HG02884 (cell line): ENCODE measurements around the gene C1orf185.
"Not testable (repeated sequence)": the region's sequence is repeated elsewhere in the genome, so short reads cannot be mapped to it uniquely, and the experiment has no call there.

Source experiments
- ATAC-seq: cut with Tn5 transposase; IDR thresholded peaks from one replicate; pipeline ENCODE4 v1.9.1; 2021; ENCODE audit warnings: mild to moderate bottlenecking, moderate library complexity; ENCODE audit not compliant: unreplicated experiment

C1orf185 gene

DNA sequence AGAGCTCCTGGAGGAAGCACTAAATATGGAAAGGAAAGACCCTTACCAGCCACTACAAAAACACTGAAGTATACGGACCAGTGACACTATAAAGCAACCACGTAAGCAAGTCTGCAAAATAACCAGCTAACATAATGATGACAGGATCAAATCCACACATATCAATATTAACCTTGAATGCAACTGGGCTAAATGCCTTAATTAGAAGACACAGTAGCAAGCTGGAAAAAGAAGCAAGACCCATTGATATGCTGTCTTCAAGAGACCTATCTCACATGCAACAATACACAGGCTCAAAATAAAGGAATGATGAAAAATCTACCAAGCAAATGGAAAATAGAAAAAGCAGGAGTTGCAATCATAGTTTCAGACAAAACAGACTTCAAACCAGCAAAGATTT lies 31.0 kb downstream of the C1orf185 start:
- ATAC-seq = no peak

DNA sequence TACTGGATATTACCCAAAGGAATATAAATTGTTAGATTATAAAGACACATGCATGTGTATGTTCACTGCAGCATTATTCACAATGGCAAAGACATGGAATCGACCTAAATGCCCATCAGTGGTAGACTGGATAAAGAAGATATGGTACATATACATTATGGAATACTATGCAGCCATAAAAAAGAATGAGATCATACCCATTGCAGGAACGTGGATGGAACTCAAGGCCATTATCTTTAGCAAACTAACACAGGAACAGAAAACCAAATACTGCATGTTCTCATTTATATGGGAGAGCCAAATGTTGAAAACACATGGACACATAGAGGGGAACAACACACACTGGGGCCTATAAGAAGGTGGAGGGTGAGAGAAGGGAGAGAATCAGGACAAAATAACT lies 35.7 kb downstream of the C1orf185 start:
- ATAC-seq = not testable (repeated sequence)

DNA sequence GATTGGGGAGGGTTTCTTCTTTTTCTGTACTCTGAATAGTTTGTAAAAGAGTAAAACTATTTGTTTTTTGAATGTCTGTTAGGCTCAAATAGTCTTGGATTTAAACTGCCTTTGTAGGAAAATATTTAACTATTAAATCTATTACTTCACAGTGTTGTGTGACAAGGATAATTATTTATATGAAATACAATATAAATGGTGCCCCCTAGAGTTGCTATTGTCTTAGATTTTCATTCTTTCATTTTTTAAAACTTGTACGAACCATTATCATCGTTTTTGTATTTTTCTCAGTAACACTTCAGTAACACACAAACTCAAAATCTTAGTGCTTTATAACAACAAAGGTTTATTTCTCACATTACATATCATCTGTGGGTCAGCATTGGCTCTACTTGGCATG lies 37.4 kb downstream of the C1orf185 start:
- no peak for ATAC-seq

DNA sequence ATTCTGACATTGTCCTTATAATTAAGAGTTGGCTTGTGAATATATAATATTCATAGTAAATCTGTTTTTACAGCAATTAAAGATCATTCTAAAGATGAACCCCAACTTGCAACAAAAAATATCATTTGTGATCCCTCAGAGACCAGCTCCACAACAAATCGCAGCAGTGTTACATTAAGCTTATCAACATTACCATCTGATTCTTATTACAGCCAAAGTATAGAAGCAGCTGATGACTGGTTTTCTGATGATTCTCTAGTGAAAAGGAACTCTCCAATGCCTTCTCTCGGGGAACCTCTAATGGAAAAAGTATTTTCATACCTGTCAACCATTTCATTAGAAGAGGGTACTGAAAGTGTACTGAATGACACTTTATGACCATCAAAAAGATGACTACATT lies 45.4 kb downstream of the C1orf185 start:
- no peak for ATAC-seq

DNA sequence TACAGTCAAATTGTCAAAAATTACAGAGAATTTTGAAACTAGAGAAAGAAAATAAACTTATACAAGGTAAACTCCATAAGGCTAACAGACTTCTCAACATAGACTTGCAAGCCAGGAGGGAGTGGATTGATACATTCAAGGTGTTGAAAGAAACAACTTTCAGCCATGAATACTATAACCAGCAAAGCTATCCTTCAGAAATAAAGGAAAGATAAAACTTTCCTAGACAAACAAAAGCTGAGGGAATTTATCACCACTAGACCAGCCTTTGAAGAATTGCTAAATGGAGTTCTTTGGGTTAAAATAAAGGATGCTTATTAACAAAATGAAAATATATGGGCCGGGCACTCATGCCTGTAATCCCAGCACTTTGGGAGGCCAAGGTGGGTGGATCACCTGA lies 52.7 kb downstream of the C1orf185 start:
- no peak for ATAC-seq

DNA sequence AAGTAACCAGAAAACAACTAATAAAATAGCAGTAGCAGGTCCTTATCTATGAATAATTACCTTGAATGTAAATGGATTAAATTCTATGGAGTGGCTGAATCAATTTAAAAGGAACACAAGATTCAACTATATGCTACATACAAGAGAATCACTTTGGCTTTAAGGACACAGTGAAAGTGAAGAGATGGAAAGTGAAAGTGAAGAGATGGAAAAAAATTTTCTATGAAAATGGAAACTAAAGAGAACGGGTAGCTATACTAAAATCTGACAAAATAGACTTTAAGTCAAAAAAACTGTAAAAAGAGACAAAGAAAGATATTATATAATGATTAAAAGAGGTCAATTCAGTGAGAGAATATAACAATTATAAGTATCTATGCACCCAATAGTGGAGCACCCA lies 54.7 kb downstream of the C1orf185 start:
- ATAC-seq = no peak

DNA sequence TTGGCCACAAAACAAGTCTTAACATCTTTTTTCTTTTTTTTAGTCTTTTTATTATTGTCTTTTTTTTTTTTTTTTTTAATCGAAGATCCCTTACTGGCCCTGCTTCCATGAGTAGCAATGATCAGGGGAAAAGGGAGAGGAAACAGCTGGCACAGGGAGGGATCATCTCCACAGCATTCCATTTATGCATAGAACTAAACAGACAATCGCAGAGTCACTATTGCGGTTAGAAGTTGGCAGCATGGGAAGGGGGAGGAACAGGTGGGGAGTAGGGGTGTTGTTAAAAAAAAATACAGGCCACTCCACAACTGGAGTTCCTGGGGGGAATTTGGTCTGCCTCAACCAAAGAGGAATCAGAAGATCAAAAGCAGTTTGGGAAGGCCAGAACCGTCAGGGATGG lies 55.4 kb downstream of the C1orf185 start:
- ATAC-seq = no peak

DNA sequence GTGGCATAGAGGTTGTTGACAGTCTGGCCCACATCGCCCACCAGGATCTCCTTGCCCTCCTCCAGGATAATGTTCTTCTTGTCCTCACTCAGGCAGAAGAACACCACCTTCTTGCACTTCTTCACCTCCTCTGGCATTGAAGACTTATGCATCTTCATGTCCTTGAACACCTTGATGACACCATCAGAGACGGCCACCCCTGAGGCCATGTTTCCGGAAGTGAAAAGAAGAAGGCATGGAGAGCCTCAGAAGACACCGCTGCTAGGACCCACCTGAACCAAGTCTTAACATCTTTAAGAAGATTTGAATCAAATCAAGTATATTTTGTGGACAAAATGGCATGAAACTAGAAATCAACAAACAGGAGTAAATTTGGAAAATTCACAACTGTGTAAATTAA lies 56.2 kb downstream of the C1orf185 start:
- no peak for ATAC-seq

DNA sequence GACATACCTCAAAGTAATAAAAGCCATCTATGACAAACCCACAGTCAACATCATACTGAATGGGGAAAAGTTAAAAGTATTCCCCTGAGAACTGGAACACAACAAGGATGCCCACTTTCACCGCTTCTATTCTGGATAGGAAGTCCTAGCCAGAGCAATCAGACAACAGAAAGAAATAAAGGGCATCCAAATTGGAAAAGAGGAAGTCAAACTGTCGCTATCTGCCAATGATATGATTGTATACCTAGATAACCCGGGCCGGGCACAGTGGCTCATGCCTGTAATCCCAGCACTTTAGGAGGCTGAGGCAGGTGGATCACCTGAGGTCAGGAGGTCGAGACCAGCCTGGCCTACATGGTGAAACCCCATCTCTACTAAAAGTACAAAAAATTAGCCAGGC lies 60.5 kb downstream of the C1orf185 start:
- ATAC-seq = not testable (repeated sequence)

DNA sequence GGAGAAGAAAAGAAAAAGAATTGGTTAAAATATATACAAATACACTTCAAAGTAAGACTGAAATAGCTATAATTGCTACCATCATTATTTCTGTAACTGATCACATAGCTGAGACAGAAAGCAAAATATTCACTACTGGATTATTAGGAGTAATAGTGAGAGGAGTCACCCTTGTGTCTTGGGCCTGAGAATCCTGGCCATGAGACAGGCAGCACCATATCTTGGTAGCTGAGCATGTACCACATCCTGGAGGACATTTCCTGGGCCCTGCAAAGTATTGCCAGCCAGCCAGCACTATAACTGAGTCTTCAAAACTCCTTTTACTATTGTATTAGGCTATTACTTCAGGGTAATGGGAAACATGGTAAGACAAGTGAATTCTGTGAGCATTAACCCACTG lies 63.5 kb downstream of the C1orf185 start:
- ATAC-seq = no peak

DNA sequence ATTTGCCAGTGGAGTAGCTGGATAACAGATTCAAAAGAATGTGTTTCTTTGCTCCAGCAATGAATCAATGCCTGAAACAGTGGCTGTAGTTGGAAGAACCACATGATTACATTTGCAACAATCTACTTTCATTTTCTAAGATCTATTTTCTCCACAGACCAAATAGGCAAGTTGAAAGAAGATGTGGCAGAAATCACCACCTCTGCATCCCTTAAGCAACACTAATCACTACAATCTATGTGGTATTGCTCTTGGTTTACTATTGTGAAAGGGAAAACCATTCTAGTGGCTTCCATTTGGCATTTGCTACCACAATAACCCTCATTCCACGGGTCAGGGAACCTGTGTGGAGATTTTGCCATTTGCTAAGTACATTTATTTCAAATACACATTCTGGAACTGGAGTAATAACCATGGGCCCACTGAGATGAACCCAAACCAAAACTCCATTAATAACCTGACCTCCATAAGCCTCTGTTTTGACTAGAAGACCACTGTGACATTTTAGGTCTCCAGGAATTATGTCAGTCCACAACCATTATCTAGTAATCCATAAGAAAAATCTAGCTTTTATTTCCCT lies 66.3 kb downstream of the C1orf185 start:
- no peak for ATAC-seq

DNA sequence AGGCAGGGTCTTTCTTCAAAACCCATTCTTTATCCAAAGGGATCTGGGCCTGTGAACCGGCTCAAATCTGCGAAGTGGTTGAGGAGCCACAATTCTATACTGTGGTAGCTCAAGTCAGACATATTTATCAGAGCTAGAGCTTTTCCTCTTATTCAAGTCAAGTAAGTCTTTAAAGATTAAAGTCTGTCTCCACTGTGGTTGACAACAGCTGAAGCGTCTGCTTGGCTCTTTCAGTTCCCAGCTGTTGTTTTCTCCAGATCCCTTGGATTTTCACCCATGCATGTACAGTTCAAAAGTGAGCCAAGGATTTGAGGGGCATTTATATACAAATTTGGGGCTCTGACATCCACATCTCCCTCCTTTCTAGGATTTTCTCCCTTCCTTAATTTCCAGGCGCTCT lies 66.9 kb downstream of the C1orf185 start:
- no peak for ATAC-seq

DNA sequence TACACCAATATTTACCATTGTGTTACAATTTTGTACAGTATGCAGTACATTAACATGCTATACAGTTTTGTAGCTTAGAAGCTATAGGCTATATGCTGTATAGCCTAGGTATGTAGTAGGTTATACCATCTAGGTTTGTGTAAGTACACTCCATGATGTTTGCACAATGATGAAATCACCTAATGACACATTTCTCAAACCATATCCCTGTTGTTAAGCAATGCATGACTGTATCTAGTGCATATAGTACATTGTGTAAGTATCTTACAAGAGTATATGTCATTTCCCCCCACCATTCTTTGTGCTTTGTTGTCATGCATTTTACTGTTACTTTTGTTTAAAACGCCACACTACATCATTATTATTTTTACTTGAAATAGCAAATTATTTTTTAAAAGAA lies 68.3 kb downstream of the C1orf185 start:
- no peak for ATAC-seq

DNA sequence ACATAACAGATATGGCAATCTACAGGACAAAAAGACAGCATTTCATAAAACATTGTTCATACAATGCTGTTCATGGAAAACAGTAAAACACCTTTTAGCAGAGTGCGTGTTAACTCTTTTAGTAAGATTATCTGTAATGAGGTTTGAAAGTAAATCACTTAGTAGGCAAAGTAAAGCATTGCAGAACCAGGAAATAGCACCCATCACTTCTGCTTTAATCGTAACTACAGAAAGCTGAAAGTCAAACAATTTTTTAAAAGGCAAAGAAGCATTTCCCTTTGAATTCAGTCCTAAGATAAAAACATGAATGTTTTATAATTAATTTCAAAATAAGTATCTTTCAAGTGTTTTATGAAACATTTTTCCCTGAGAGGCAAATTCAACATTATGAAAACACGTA lies 70.8 kb downstream of the C1orf185 start:
- ATAC-seq = no peak

DNA sequence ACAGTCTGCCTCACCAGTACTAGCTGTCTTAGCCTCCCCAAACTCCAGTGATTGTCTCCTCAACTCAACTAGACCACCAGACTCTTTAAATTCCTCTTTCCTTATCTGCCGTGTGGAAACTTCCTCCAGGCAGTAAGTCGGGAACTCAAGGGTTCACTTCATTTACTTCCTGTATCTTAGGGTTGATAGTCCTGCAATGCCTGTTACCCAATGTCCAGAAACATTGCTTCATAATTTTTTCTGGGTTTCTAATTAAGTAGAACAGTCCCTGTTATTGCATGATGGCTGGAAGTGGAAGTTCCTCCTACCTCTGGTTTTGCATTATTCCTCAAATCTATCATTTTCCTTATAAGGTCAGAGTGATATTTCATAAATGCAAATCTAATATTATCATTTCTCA lies 73.2 kb downstream of the C1orf185 start:
- no peak for ATAC-seq

DNA sequence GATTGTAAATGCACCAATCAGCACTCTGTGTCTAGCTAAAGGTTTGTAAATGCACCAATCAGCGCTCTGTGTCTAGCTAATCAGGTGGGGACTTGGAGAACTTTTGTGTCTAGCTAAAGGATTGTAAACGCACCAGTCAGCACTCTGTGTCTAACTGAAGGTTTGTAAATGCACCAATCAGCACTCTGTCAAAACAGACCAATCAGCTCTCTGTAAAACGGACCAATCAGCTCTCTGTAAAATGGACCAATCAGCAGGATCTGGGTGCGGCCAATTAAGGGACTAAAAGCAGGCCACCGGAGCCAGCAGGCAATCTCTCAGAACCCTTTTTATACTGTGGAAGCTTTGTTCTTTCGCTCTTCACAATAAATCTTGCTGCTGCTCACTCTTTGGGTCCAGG lies 76.0 kb downstream of the C1orf185 start:
- not testable (repeated sequence) for ATAC-seq

DNA sequence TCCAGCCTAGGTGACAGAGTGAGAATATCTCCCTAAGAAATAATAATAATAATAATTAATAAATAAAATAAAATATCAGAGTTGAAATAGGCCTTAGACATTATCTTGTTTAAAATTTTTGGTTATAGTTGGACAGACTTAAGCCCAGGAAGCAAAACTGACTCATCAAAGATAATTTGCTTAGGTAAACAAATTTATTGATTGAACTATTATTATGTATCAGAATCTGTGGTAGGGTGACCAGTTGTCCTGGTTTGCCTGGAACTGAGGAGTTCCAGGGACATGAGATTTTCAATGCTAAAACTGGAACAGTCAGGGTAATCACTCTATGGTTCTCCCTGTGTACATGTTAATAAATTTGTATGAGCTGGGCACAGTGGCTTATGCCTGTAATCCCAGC lies 86.2 kb downstream of the C1orf185 start:
- no peak for ATAC-seq

DNA sequence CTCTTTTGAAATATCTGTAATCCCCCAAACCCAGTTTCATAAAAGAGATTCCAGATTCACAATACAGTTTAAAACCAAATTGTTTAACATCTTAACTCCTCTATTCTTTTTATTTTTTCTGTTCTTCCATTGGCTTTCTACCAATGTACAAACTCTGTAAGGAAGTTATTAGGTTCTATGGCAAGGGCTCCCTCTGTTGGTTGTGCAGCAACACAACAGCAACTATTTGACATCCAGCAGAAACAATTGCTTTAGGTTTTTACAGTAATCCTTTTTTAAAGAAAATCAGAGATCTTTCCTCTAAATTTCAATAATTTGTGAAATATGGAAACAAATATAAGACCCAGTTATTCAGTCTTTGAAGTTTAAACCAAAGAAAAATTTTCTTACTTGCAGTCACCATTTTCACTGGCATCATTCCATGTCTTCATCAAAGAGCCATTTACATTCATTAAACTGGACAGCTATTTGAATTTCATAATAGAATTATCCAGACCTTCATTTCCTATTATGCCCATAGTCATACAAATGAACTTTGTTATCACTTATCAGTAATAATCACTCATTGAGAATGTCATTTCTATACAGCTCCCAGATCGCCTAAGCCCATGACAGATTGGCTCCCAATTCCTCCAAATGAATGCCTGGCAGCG lies 87.5 kb downstream of the C1orf185 start:
- no peak for ATAC-seq

DNA sequence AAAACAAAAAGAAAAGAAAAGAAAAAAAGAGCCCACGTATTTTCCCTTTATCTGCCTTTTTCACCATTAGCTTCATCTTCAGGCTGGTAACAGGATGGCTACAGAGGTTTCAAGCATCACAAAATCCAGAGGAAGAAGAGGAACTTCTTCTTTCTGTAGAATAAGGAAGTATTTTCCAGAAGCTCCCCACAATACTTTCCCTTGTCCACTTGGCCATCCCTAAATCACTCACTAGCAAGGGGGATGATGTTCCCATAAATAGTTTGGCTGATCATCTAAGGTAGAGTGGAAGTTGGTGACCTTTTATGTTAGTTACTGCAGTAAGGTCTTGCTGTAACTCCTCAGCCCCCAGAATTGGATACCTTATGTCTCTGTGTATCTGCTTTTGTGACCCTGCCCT lies 88.9 kb downstream of the C1orf185 start:
- no peak for ATAC-seq

DNA sequence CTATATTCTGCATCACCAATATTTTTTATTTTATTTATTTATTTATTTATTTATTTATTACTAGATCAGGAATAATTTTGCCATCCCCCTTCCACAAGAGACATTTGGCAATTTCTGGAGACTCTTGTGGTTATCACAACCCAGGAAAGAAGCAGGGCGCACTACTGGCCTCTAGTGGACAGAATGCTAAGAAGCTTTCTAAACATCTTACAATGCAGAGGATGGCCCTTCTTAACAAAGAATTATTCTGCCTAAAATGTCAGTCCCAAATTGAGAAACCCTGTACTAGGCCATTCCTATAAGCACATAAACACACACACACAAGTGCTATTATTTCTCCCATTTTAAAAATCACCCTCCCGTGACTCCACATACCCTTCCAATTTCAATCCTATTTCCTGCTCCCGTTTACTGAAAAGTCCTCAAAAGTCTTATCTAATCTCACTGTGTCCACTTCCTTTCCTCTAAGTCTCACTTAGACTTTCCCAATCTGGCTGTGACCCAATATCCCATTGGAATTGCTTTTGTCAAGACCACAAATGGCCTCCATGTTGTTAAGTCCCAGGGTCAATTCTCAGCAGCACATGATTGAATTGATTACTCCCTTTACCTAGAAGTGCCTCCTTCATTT lies 90.3 kb downstream of the C1orf185 start:
- no peak for ATAC-seq

DNA sequence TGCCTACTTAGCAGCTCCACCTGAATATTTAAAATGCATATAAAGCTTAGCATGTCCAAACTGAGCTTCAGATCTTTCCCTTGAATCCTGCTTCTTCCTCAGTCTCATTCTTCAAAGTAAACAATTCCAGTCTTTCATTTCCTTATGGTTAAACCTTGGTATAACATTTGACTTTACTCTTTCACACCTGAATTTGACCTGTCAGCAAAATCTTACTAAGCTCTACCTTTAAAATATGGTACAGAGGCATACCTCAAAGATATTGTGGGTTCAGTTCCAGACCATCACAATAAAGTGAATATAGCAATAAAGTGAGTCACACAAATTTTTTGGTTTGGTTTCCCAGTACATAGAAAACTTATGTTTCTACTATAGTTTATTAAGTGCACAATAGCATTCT lies 91.5 kb downstream of the C1orf185 start:
- ATAC-seq = no peak
